HUES64 (cell line): ENCODE measurements around the gene IKZF2.

ENCODE experiments used
- H3K27ac ChIP-seq: 2 replicates; pipeline ENCODE4 v1.7.0; 2013; ENCODE audit warnings: low read depth, low read length, inconsistent platforms
- H3K27me3 ChIP-seq: 2 replicates; pipeline ENCODE4 v1.6.1; 2013; ENCODE audit warnings: mild to moderate bottlenecking, low read length; ENCODE audit not compliant: insufficient read depth
- H3K36me3 ChIP-seq: 2 replicates; pipeline ENCODE4 v1.6.1; 2013; ENCODE audit warnings: mild to moderate bottlenecking, low read length; ENCODE audit not compliant: insufficient read depth
- H3K4me1 ChIP-seq: 2 replicates; pipeline ENCODE4 v1.6.1; 2013; ENCODE audit warnings: mild to moderate bottlenecking, low read length, moderate library complexity; ENCODE audit not compliant: insufficient read depth
- H3K4me3 ChIP-seq: 2 replicates; pipeline ENCODE4 v1.5.1; 2013; ENCODE audit warnings: mild to moderate bottlenecking, low read length, moderate library complexity
- H3K9ac ChIP-seq: 2 replicates; pipeline ENCODE4 v1.6.1; 2013; ENCODE audit warnings: mild to moderate bottlenecking, low read depth, low read length
- H3K9me3 ChIP-seq: 2 replicates; pipeline ENCODE4 v1.6.1; 2013; ENCODE audit warnings: low read depth, low read length; ENCODE audit not compliant: insufficient read depth
- WGBS: fragments of 150-250, 120-280 bp; methylation state at CpG from one replicate; pipeline ENCODE4 v1.1.7; 2013; ENCODE audit warnings: missing lambda C conversion rate; 5-methylcytosine and 5-hydroxymethylcytosine counted together

IKZF2 gene

GRCh38 chr2:213122725-213123124 is 28.7 kb downstream of the IKZF2 start:
- Histone ChIP-seq H3K9ac (no peak overlapping the region), H3K4me3 (no peak overlapping the region), H3K27ac (no peak overlapping the region), H3K27me3 (no peaks in the 10 kb centered on the region), H3K9me3 (no peaks in the 10 kb centered on the region), H3K4me1 (0 out of 2 replicates have a peak, but pooled peaks cover 4% of the 10 kb centered on the region), H3K36me3 (no peaks in the 10 kb centered on the region)
- WGBS: 95% methylated on average over 4 of the region's 4 CpGs

DNA sequence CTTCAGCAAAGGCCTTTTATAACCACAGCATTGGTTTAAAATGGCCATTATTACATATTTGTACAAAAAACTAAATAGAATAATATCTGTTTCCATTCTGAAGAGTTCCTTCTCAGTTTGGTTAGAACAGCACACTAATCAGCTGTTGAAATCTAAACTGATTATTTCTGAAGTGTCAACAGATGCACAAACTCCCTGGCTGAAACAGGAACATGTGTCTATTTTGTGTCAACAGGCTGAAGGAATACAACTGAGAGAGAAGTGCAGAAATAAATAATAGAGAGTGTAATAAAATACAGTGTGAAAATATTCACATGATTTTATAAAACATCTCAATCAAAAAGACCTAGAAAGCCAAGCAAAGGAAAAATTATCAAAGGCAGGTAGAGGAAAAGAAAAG is 29.7 kb downstream of the IKZF2 start:
- Histone ChIP-seq H3K9ac (no peak overlapping the region), H3K36me3 (no peaks in the 10 kb centered on the region), H3K27ac (no peak overlapping the region), H3K4me1 (0 out of 2 replicates have a peak, but pooled peaks cover 4% of the 10 kb centered on the region), H3K9me3 (no peaks in the 10 kb centered on the region), H3K27me3 (no peaks in the 10 kb centered on the region), H3K4me3 (no peak overlapping the region)

DNA sequence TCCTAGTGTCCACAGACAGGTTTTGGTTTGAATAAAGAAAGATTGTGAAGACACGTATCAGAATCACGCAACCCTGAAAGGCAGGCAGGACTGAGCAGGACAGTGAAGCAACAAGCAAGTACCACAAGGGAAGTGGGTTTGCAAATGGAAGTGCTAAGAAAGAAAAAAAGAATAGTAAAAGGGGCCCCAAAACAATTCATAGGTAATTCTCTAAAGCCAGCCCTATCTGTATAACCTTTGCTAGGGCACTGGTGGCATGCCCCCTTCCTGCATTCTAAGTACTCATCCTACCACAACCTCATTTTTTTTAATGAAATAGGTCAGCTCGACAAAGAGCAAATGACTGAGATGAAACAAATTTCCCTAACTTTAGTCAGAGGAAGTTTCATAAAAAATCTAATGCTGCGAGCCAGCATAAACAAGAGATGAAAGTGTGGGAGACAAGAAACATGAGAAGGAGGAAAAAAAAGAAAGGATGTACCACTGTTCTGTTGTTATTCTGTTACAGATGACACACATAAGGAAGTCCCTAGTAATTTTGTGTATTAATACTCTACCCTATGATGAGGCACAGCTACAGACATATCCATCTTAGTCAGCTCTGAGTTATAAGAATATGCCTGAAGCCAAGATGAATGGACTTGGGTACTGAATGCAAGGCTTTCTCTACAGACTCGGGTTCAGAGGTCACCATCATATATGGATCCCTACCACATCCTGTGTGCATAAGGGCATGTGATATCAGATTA is 32.2 kb downstream of the IKZF2 start:
- Histone ChIP-seq H3K27ac (no peak overlapping the region), H3K4me3 (no peak overlapping the region), H3K4me1 (0 out of 2 replicates have a peak, but pooled peaks cover 4% of the 10 kb centered on the region), H3K9me3 (no peaks in the 10 kb centered on the region), H3K27me3 (no peaks in the 10 kb centered on the region), H3K9ac (no peak overlapping the region), H3K36me3 (no peaks in the 10 kb centered on the region)
- WGBS: 96% methylated on average over 4 of the region's 5 CpGs

DNA sequence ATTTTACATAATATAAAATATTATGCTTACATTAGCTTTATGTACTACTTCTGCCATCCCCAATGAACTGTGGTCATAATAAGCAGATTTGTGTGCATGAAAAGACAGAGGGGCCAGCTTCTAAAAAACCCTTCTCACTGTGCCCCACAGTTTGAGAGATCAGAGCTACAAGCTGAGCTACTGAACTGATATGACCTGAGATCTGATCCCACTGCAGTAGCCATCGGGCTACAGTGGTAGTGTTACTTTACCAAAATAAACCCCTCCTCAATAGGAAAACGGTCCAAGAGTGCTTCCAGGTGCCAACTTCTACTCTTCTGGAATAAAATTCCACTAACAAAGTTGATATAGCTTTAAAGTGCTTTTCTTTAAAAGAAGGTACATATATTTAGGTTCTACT is 43.1 kb downstream of the IKZF2 start:
- no peaks in the 10 kb centered on the region for H3K36me3 ChIP-seq
- no peaks in the 10 kb centered on the region for H3K27me3 ChIP-seq
- H3K9me3 ChIP-seq: no peaks in the 10 kb centered on the region
- H3K4me3 ChIP-seq: no peak overlapping the region
- no peak overlapping the region for H3K9ac ChIP-seq
- H3K4me1 ChIP-seq: peaks cover 10% of the 10 kb centered on the region; the same call in 1 of the 2 replicates
- H3K27ac ChIP-seq: no peak overlapping the region
- 99% methylated on average over 2 of the region's 2 CpGs for WGBS

GRCh38 chr2:213107728-213108127 is 43.7 kb downstream of the IKZF2 start:
- no peak overlapping the region for H3K9ac ChIP-seq
- no peaks in the 10 kb centered on the region for H3K9me3 ChIP-seq
- H3K4me3 ChIP-seq: no peak overlapping the region
- H3K27me3 ChIP-seq: no peaks in the 10 kb centered on the region
- 84% methylated on average over 7 of the region's 7 CpGs for WGBS
- H3K36me3 ChIP-seq: no peaks in the 10 kb centered on the region
- H3K4me1 ChIP-seq: peaks cover 10% of the 10 kb centered on the region; the same call in 1 of the 2 replicates
- no peak overlapping the region for H3K27ac ChIP-seq

- Histone ChIP-seq H3K27me3 (no peaks in the 10 kb centered on the region), H3K4me1 (peaks cover 10% of the 10 kb centered on the region; the same call in 1 of the 2 replicates), H3K36me3 (no peaks in the 10 kb centered on the region), H3K9me3 (no peaks in the 10 kb centered on the region), H3K27ac (no peak overlapping the region), H3K4me3 (no peak overlapping the region), H3K9ac (no peak overlapping the region)
- WGBS: 91% methylated on average over 2 of the region's 3 CpGs
Observed at GRCh38 chr2:213105212-213105611, 46.2 kb downstream of the IKZF2 start.

DNA sequence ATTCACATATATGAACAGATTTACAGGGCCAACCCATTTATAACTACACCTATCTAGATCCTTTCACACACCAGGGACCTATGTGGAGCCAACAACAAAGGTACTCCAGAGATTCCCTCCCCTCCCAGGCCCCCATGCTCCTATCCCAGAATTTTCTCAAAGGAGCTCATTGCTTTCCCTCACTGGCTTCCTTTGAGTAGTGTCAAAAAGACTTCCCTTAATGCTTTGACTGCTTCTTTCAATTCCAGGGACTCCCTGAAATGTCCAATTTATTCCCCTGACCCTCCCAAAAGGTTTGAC is 46.6 kb downstream of the IKZF2 start:
- H3K9me3 ChIP-seq: no peaks in the 10 kb centered on the region
- H3K36me3 ChIP-seq: no peaks in the 10 kb centered on the region
- H3K4me3 ChIP-seq: no peak overlapping the region
- H3K9ac ChIP-seq: no peak overlapping the region
- H3K4me1 ChIP-seq: peaks cover 10% of the 10 kb centered on the region; the same call in 1 of the 2 replicates
- no peak overlapping the region for H3K27ac ChIP-seq
- H3K27me3 ChIP-seq: no peaks in the 10 kb centered on the region

GRCh38 chr2:213104092-213104902 is 47.1 kb downstream of the IKZF2 start:
- H3K4me1 ChIP-seq: peaks cover 15% of the 10 kb centered on the region; the same call in 1 of the 2 replicates
- 86% methylated on average over 5 of the region's 7 CpGs for WGBS
- no peak overlapping the region for H3K27ac ChIP-seq

GRCh38 chr2:213101692-213102460 is 49.5 kb downstream of the IKZF2 start:
- peaks cover 15% of the 10 kb centered on the region; the same call in 1 of the 2 replicates for H3K4me1 ChIP-seq
- H3K27ac ChIP-seq: no peak overlapping the region
- no peaks in the 10 kb centered on the region for H3K36me3 ChIP-seq
- H3K27me3 ChIP-seq: no peaks in the 10 kb centered on the region
- no peak overlapping the region for H3K9ac ChIP-seq
- WGBS: 94% methylated on average over 5 of the region's 5 CpGs
- no peak overlapping the region for H3K4me3 ChIP-seq
- H3K9me3 ChIP-seq: no peaks in the 10 kb centered on the region

More at GRCh38 chr2:213104092-213104902, 47.1 kb downstream of the IKZF2 start:
- no peaks in the 10 kb centered on the region for H3K36me3 ChIP-seq
- H3K4me3 ChIP-seq: no peak overlapping the region
- no peaks in the 10 kb centered on the region for H3K9me3 ChIP-seq
- H3K27me3 ChIP-seq: no peaks in the 10 kb centered on the region
- no peak overlapping the region for H3K9ac ChIP-seq

DNA sequence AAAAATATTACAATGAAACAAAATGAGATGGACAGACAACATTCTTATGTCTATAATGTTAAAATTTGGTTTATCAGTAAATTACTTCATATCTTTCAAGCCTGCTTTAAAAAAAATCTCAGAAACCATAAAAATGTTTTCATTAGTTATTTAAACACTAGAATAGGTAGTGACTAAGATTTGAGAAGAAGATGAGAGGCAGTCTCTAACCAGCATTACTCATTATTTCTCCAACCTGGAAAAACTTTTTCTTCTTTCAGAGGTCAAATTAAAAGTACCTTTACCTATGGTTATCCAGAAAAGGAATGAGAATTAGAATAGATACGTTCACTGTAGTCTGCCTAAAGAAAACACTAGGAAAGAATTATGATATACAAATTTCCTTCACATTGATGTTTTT is 50.3 kb downstream of the IKZF2 start:
- Histone ChIP-seq H3K27ac (no peak overlapping the region), H3K36me3 (no peaks in the 10 kb centered on the region), H3K4me3 (no peak overlapping the region), H3K9ac (no peak overlapping the region), H3K9me3 (no peaks in the 10 kb centered on the region), H3K4me1 (peaks cover 15% of the 10 kb centered on the region; the same call in 1 of the 2 replicates), H3K27me3 (no peaks in the 10 kb centered on the region)
- WGBS: no CpG with 5 or more reads among the region's 1 CpG

DNA sequence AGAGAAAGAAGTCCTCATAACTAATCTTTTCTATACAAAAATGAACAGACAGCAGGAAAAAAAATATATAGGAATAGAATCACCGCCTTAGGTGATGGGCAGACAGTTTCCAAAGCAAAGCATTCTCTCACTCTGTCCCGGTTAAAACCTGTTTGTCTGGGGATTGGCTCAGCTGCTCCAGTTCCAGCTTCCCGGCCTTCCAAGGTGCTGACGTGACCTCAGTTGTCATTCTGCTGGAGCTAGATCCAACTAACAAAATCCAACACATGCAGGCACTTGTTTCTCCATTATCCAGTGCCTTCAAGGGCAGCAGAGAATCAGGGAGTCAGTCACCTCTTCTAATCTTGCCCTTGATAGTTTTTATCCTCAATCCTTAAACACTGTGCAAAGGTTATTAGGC is 52.8 kb downstream of the IKZF2 start:
- no peaks in the 10 kb centered on the region for H3K36me3 ChIP-seq
- no peak overlapping the region for H3K9ac ChIP-seq
- H3K4me1 ChIP-seq: peaks cover 5% of the 10 kb centered on the region; the same call in 1 of the 2 replicates
- H3K4me3 ChIP-seq: no peak overlapping the region
- no peaks in the 10 kb centered on the region for H3K27me3 ChIP-seq
- 80% methylated on average over 4 of the region's 4 CpGs for WGBS
- H3K9me3 ChIP-seq: no peaks in the 10 kb centered on the region
- no peak overlapping the region for H3K27ac ChIP-seq
